ENCODE measurements around the gene TEP1. TPM values are rescaled to one million over a fixed set of nuclear protein-coding genes. Genes with fewer than 3 reads are reported as not detected.

TEP1 gene
- total and polyA plus RNA-seq, 12 donors = 5.6 to 17.8 (median 8.6) TPM

- Histone ChIP-seq H3K9me3 (no peaks in the 10 kb centered on the region), H3K27me3 (no peaks in the 10 kb centered on the region), H3K4me3 (no peak overlapping the region), H3K27ac (no peak overlapping the region), H3K36me3 (peaks cover 0 to 12% (median 0%) of the 10 kb centered on the region in 9 donors), H3K4me1 (peaks cover 0 to 36% (median 9%) of the 10 kb centered on the region in 9 donors)
- TF ChIP-seq CTCF (IDR thresholded peaks at IDR 0.05) = no peak
- ATAC-seq (peak in 3 of 8 donors; percentile 29 to 38 (median 31)), DNase-seq (no peak)
- intact Hi-C loops (cut with DNase I) = no loop called here
- WGBS, 2 donors = 36 to 41% methylated on average over 5 of the region's 5 CpGs
These were observed 15.5 kb upstream of the TEP1 start for GRCh38 chr14:20428802-20429201.

GRCh38 chr14:20428010-20428365 is 14.7 kb upstream of the TEP1 start:
- no peaks in the 10 kb centered on the region for H3K27me3 ChIP-seq
- no peak for DNase-seq
- intact Hi-C loops (cut with DNase I) = no loop called here
- no peak for TF ChIP-seq CTCF (IDR thresholded peaks at IDR 0.05)
- WGBS, 2 donors = 81 to 86% methylated on average over 5 of the region's 5 CpGs
- peaks cover 0 to 36% (median 9%) of the 10 kb centered on the region in 9 donors for H3K4me1 ChIP-seq
- peaks cover 0 to 12% (median 0%) of the 10 kb centered on the region in 9 donors for H3K36me3 ChIP-seq
- no peak for ATAC-seq
- H3K27ac ChIP-seq = peak overlapping the region in 2 of 10 donors; percentile 64 to 74
- H3K4me3 ChIP-seq = no peak overlapping the region
- H3K9me3 ChIP-seq = no peaks in the 10 kb centered on the region

GRCh38 chr14:20427231-20428009 is 14.1 kb upstream of the TEP1 start:
- no peaks in the 10 kb centered on the region for H3K9me3 ChIP-seq
- peaks cover 0 to 12% (median 0%) of the 10 kb centered on the region in 9 donors for H3K36me3 ChIP-seq
- DNase-seq = no peak
- peak overlapping the region in 1 of 10 donors; percentile 26 for H3K4me3 ChIP-seq
- peak overlapping the region in 4 of 10 donors; percentile 6 to 74 (median 38) for H3K27ac ChIP-seq
- intact Hi-C loops (cut with DNase I) = no loop called here
- peaks cover 0 to 36% (median 9%) of the 10 kb centered on the region in 9 donors for H3K4me1 ChIP-seq
- peak in 7 of 8 donors; percentile 45 to 73 (median 51) for ATAC-seq
- TF ChIP-seq CTCF (IDR thresholded peaks at IDR 0.05) = no peak
- no peaks in the 10 kb centered on the region for H3K27me3 ChIP-seq
- WGBS, 2 donors = 65 to 72% methylated on average over 5 of the region's 5 CpGs

- Histone ChIP-seq H3K36me3 (peaks cover 0 to 8% (median 0%) of the 10 kb centered on the region in 9 donors), H3K4me3 (no peak overlapping the region), H3K27ac (no peak overlapping the region), H3K9me3 (no peaks in the 10 kb centered on the region), H3K4me1 (peaks cover 0 to 28% (median 2%) of the 10 kb centered on the region in 9 donors), H3K27me3 (no peaks in the 10 kb centered on the region)
- 32 to 53% methylated on average over 2 of the region's 2 CpGs for WGBS, 2 donors
- DNase-seq (no peak), ATAC-seq (no peak)
- intact Hi-C loops (cut with DNase I) = no loop called here
- TF ChIP-seq CTCF (IDR thresholded peaks at IDR 0.05) = no peak
These were observed 11.6 kb upstream of the TEP1 start for GRCh38 chr14:20424851-20425250.

Measured in heart right ventricle (tissue), 16 donors.